ENCODE data around the gene GOLGA2.

Gene GOLGA2

DNA sequence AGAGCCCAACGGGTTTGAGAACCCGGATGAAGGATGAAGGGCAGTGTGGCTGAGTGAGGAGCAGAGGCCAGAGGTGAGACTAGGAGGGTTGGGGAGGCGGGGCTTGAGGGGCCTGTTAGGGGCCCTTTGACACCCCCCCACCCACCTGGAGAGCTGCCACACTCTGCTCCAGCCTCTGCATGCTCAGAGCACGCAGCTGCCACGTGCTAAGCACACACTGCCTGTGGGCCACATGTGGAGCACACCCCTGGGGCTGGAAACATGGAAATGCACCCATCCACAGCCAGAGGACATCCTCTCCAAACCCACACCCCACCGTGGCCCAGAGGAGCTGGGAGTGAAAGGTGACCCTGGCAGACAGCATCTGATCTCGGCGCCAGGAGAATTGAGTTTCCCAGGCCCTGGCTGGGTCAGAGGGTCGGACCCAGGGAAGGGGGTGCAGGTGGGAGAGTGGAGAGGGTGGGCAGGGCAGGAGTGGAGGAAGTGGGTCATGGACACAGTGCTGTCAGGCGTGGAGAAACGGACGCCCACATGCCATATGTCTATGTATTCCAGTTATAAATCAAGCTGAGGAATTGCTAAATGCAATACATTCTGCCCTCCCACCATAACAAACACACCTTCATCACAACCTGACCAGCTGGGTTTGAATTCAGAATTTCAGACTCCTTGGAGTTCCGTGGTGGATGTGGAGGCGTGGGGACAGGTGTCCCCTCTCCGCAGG lies 66.7 kb downstream of the GOLGA2 start:
- H3K4me3 ChIP-seq (ENCODE audit: low read length in 2 of 2): no peak overlapping the region
- no peak overlapping the region for H3K27ac ChIP-seq (ENCODE audit: low read length)
- no peaks in the 10 kb centered on the region for H3K9me3 ChIP-seq (ENCODE audit: control insufficient read depth in 2 of 2, low read length in 2 of 2)
- H3K27me3 ChIP-seq (ENCODE audit: control insufficient read depth in 1 of 2, insufficient read depth in 2 of 2, low read length in 2 of 2): peaks cover 7 to 8% of the 10 kb centered on the region in 2 donors
- H3K9ac ChIP-seq (ENCODE audit: low read length in 2 of 2): no peak overlapping the region
- H3K36me3 ChIP-seq (ENCODE audit: control insufficient read depth in 2 of 2, insufficient read depth in 2 of 2, low read length in 2 of 2): no peaks in the 10 kb centered on the region
- H3K4me1 ChIP-seq (ENCODE audit: control insufficient read depth, insufficient read depth, low read length): peaks cover 3% of the 10 kb centered on the region

DNA sequence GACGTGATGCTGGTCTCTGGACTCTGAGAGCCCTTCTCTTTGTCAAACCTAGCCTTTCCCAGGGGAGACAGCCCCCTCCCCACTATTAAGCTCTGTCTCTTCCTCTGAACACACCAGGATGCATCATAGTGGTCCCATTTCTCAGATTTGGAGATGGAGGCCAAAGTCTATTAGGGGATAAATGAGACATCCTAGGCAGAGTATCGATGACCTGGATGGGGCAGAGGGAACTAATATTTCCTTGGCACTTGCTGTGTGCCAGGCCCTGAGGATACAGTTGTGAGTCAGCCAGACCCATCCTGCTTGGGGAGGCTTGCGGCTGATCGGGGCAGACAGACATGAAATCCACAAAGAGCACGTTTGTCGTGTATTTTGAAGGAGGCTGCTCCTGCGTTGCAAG lies 67.4 kb downstream of the GOLGA2 start:
- no peak overlapping the region for H3K4me3 ChIP-seq (ENCODE audit: low read length in 2 of 2)
- H3K9ac ChIP-seq (ENCODE audit: low read length in 2 of 2): no peak overlapping the region
- H3K27me3 ChIP-seq (ENCODE audit: control insufficient read depth in 1 of 2, insufficient read depth in 2 of 2, low read length in 2 of 2): peaks cover 7 to 9% of the 10 kb centered on the region in 2 donors
- peaks cover 11% of the 10 kb centered on the region for H3K4me1 ChIP-seq (ENCODE audit: control insufficient read depth, insufficient read depth, low read length)
- H3K9me3 ChIP-seq (ENCODE audit: control insufficient read depth in 2 of 2, low read length in 2 of 2): no peaks in the 10 kb centered on the region
- H3K36me3 ChIP-seq (ENCODE audit: control insufficient read depth in 2 of 2, insufficient read depth in 2 of 2, low read length in 2 of 2): no peaks in the 10 kb centered on the region
- no peak overlapping the region for H3K27ac ChIP-seq (ENCODE audit: low read length)

GRCh38 chr9:128206916-128207910 lies 68.6 kb downstream of the GOLGA2 start:
- Histone ChIP-seq H3K9ac (ENCODE audit: low read length in 2 of 2) (no peak overlapping the region), H3K4me1 (ENCODE audit: control insufficient read depth, insufficient read depth, low read length) (peaks cover 12% of the 10 kb centered on the region), H3K27me3 (ENCODE audit: control insufficient read depth in 1 of 2, insufficient read depth in 2 of 2, low read length in 2 of 2) (peaks cover 7 to 9% of the 10 kb centered on the region in 2 donors)

DNA sequence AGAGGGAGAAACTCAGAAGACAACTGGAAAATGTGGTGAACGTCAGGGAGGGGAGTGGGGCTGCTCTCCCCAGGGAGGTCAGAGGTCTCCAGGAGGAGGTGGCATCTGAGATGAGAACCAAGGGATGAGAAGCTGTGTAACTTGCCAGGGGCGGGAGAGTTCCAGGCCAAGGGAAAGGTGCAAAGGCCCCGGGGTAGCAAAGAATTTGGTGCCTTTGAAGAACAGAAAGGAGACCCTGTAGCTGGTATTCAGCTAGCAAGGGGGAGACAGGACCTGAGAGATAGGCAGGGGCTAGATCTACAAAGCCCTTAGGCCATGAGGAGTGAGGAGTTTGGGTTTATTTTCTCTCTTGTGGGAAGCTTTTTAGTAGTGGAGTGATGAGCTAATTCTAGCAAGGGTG lies 69.3 kb downstream of the GOLGA2 start:
- Histone ChIP-seq H3K9me3 (ENCODE audit: control insufficient read depth in 2 of 2, low read length in 2 of 2) (no peaks in the 10 kb centered on the region), H3K4me1 (ENCODE audit: control insufficient read depth, insufficient read depth, low read length) (peaks cover 12% of the 10 kb centered on the region), H3K27me3 (ENCODE audit: control insufficient read depth in 1 of 2, insufficient read depth in 2 of 2, low read length in 2 of 2) (peaks cover 7 to 9% of the 10 kb centered on the region in 2 donors), H3K4me3 (ENCODE audit: low read length in 2 of 2) (no peak overlapping the region), H3K36me3 (ENCODE audit: control insufficient read depth in 2 of 2, insufficient read depth in 2 of 2, low read length in 2 of 2) (no peaks in the 10 kb centered on the region), H3K9ac (ENCODE audit: low read length in 2 of 2) (no peak overlapping the region), H3K27ac (ENCODE audit: low read length) (no peak overlapping the region)

More at GRCh38 chr9:128206916-128207910, 68.6 kb downstream of the GOLGA2 start:
- no peak overlapping the region for H3K4me3 ChIP-seq (ENCODE audit: low read length in 2 of 2)
- no peak overlapping the region for H3K27ac ChIP-seq (ENCODE audit: low read length)
- no peaks in the 10 kb centered on the region for H3K36me3 ChIP-seq (ENCODE audit: control insufficient read depth in 2 of 2, insufficient read depth in 2 of 2, low read length in 2 of 2)
- H3K9me3 ChIP-seq (ENCODE audit: control insufficient read depth in 2 of 2, low read length in 2 of 2): no peaks in the 10 kb centered on the region

Measured in stomach smooth muscle (tissue), 2 donors.